Smooth muscle cell of the coronary artery (primary cell): ENCODE measurements around the gene GPR6. TPM values are rescaled to one million over a fixed set of nuclear protein-coding genes. Genes with fewer than 3 reads are reported as not detected.

Source experiments
- total RNA-seq: library from RNA; depleted of rRNA; stranded (reverse); fragments of >200 nt; gene quantifications from 2 replicates; pipeline ENCODE4 v1.2.3, GENCODE V29; 2014; ENCODE audit warnings: low replicate concordance

GPR6 gene
- total RNA-seq: not detected in 2 replicates

GRCh38 chr6:109978174-109979032, at the start of gene GPR6:
Gene GPR6, plus strand, starts transcription at chr6:109978311. Its CDS starts 802 bp downstream, at chr6:109979113.

Other genes with a start within 250 kb of the GPR6 start
- 4.7 and 5.2 TPM in 2 replicates for gene WASF1, start 201.4 kb downstream of the GPR6 start, total RNA-seq
- gene CDC40, start 202.1 kb downstream of the GPR6 start, total RNA-seq: 15.3 and 15.8 TPM in 2 replicates